ENCODE measurements around the gene SFXN3. TPM values are rescaled to one million over a fixed set of nuclear protein-coding genes. Genes with fewer than 3 reads are reported as not detected.
A peak's percentile ranks its signal among the peaks of the same experiment; 100 is the strongest.

Gene SFXN3
- total and polyA plus RNA-seq, 2 of the 13 experiments (the other 11 are each of a cell fraction or from before 2014, with no cell fraction given) = 16.8 to 71.5 TPM

DNA sequence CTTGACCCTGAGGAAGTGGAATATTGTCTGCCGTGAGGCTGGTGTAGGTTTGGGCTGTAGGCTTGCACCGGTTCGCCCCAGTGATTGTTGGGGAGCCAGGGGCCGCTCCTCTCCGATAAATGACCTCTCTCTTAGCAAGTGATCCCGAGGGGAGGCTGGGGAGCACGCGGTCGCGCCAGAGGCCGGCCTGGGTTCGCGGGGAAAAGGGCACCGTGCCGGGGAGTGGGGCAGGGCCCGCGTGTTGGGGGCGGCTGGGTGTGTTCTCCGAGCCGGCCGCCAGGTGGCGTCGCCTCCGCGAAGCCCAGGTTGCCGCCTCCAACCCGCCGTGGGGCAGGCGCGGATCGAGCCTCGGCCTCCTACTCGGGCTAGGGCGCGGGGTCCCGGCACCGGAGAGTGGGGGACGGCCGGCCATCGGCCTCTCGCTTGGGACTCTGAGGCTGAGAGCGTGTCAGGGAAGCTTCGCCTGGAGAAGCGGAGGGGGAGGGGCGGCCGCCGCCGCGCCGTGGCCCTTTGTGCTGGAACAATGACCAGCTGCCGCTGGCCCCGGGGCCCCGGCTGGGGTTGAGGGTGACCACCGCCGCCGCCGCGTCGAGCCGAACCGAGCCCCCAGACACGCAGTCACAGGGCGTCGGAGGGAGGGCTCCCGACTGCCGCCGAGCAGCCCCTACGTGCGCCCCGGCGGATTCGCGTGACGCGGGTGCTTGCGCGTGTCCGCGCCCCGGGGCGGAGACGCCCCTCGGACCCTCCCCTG, 31.9 kb upstream of the SFXN3 start (continued):
- TF ChIP-seq HIVEP1 (CRISPR knock-in tag; IDR thresholded peaks at IDR 0.05) = 0 out of 2 replicates have a peak, but pooled peaks have one; percentile 17
- no peak for TF ChIP-seq KDM5A (IDR thresholded peaks at IDR 0.05; ENCODE audit: borderline replicate concordance, low read length)
- TF ChIP-seq CENPX (CRISPR knock-in tag; IDR thresholded peaks at IDR 0.05) = no peak
- TF ChIP-seq ZNF674 (CRISPR knock-in tag; IDR thresholded peaks at IDR 0.05; ENCODE audit: low read depth) = no peak
- 0 out of 2 replicates have a peak, but pooled peaks have one; percentile 40 for TF ChIP-seq MIER3 (CRISPR knock-in tag; IDR thresholded peaks at IDR 0.05; ENCODE audit: borderline replicate concordance)
- TF ChIP-seq ZNF670 (CRISPR knock-in tag; IDR thresholded peaks at IDR 0.05; ENCODE audit: borderline replicate concordance) = no peak; the same call in 1 of the 2 replicates
- peak; percentile 56; the same call in 1 of the 2 replicates for TF ChIP-seq GTF3A (CRISPR knock-in tag; conservative IDR thresholded peaks at IDR 0.05)
- TF ChIP-seq ZNF773 (CRISPR knock-in tag; IDR thresholded peaks at IDR 0.05; ENCODE audit: borderline replicate concordance) = peak; percentile 30; the same call in 1 of the 2 replicates
- TF ChIP-seq KLF13 (CRISPR knock-in tag; IDR thresholded peaks at IDR 0.05) = no peak
- TF ChIP-seq, protein P1, sequence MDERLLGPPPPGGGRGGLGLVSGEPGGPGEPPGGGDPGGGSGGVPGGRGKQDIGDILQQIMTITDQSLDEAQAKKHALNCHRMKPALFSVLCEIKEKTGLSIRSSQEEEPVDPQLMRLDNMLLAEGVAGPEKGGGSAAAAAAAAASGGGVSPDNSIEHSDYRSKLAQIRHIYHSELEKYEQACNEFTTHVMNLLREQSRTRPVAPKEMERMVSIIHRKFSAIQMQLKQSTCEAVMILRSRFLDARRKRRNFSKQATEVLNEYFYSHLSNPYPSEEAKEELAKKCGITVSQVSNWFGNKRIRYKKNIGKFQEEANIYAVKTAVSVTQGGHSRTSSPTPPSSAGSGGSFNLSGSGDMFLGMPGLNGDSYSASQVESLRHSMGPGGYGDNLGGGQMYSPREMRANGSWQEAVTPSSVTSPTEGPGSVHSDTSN (CRISPR knock-in tag; IDR thresholded peaks at IDR 0.05) = no peak
- TF ChIP-seq TBX3 (IDR thresholded peaks at IDR 0.05; ENCODE audit: borderline replicate concordance) = no peak
- TF ChIP-seq, protein P2, sequence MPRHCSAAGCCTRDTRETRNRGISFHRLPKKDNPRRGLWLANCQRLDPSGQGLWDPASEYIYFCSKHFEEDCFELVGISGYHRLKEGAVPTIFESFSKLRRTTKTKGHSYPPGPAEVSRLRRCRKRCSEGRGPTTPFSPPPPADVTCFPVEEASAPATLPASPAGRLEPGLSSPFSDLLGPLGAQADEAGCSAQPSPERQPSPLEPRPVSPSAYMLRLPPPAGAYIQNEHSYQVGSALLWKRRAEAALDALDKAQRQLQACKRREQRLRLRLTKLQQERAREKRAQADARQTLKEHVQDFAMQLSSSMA (CRISPR knock-in tag; IDR thresholded peaks at IDR 0.05) = 0 out of 2 replicates have a peak, but pooled peaks have one; percentile 59
- TF ChIP-seq, protein P3, sequence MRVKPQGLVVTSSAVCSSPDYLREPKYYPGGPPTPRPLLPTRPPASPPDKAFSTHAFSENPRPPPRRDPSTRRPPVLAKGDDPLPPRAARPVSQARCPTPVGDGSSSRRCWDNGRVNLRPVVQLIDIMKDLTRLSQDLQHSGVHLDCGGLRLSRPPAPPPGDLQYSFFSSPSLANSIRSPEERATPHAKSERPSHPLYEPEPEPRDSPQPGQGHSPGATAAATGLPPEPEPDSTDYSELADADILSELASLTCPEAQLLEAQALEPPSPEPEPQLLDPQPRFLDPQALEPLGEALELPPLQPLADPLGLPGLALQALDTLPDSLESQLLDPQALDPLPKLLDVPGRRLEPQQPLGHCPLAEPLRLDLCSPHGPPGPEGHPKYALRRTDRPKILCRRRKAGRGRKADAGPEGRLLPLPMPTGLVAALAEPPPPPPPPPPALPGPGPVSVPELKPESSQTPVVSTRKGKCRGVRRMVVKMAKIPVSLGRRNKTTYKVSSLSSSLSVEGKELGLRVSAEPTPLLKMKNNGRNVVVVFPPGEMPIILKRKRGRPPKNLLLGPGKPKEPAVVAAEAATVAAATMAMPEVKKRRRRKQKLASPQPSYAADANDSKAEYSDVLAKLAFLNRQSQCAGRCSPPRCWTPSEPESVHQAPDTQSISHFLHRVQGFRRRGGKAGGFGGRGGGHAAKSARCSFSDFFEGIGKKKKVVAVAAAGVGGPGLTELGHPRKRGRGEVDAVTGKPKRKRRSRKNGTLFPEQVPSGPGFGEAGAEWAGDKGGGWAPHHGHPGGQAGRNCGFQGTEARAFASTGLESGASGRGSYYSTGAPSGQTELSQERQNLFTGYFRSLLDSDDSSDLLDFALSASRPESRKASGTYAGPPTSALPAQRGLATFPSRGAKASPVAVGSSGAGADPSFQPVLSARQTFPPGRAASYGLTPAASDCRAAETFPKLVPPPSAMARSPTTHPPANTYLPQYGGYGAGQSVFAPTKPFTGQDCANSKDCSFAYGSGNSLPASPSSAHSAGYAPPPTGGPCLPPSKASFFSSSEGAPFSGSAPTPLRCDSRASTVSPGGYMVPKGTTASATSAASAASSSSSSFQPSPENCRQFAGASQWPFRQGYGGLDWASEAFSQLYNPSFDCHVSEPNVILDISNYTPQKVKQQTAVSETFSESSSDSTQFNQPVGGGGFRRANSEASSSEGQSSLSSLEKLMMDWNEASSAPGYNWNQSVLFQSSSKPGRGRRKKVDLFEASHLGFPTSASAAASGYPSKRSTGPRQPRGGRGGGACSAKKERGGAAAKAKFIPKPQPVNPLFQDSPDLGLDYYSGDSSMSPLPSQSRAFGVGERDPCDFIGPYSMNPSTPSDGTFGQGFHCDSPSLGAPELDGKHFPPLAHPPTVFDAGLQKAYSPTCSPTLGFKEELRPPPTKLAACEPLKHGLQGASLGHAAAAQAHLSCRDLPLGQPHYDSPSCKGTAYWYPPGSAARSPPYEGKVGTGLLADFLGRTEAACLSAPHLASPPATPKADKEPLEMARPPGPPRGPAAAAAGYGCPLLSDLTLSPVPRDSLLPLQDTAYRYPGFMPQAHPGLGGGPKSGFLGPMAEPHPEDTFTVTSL (CRISPR knock-in tag; IDR thresholded peaks at IDR 0.05; ENCODE audit: borderline replicate concordance) = no peak
- TF ChIP-seq AGO2 (optimal IDR thresholded peaks at IDR 0.05; ENCODE audit: low read depth, low read length) = peak; percentile 98
- TF ChIP-seq, protein P4, sequence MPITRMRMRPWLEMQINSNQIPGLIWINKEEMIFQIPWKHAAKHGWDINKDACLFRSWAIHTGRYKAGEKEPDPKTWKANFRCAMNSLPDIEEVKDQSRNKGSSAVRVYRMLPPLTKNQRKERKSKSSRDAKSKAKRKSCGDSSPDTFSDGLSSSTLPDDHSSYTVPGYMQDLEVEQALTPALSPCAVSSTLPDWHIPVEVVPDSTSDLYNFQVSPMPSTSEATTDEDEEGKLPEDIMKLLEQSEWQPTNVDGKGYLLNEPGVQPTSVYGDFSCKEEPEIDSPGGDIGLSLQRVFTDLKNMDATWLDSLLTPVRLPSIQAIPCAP (CRISPR knock-in tag; IDR thresholded peaks at IDR 0.05; ENCODE audit: low read depth) = no peak
- peak; percentile 22; the same call in 1 of the 2 replicates for TF ChIP-seq ZNF552 (CRISPR knock-in tag; IDR thresholded peaks at IDR 0.05; ENCODE audit: borderline replicate concordance)
- TF ChIP-seq SMAD3 (CRISPR knock-in tag; IDR thresholded peaks at IDR 0.05) = no peak
- TF ChIP-seq, protein P5, sequence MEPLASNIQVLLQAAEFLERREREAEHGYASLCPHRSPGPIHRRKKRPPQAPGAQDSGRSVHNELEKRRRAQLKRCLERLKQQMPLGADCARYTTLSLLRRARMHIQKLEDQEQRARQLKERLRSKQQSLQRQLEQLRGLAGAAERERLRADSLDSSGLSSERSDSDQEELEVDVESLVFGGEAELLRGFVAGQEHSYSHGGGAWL (CRISPR knock-in tag; IDR thresholded peaks at IDR 0.05) = peak; percentile 77; the same call in 1 of the 2 replicates
- peak; percentile 45; the same call in 1 of the 3 replicates for TF ChIP-seq MXI1 (IDR thresholded peaks at IDR 0.05; ENCODE audit: borderline replicate concordance, low read depth, low read length)
